T-helper 1 cell (primary cell): ENCODE measurements around the gene DEGS2.

Source experiments
- DNase-seq, 5 donors: peaks; one replicate each; pipeline ENCODE4 v3.0.0-alpha.2; 2012 to 2020

Gene DEGS2

GRCh38 chr14:100147691-100148464 is 11.6 kb downstream of the DEGS2 start:
- DNase-seq: no peak

GRCh38 chr14:100147181-100147631 is 12.2 kb downstream of the DEGS2 start:
- peak; percentile 30 to 59 (median 51) for DNase-seq

- peak in 1 of 5 donors; percentile 24 for DNase-seq
These were observed 12.8 kb downstream of the DEGS2 start for GRCh38 chr14:100146531-100147091.

- DNase-seq: no peak
These were observed 13.6 kb downstream of the DEGS2 start for GRCh38 chr14:100145682-100146464.

GRCh38 chr14:100144996-100145646 is 14.3 kb downstream of the DEGS2 start:
- DNase-seq: no peak

- no peak for DNase-seq
These were observed 14.8 kb downstream of the DEGS2 start for GRCh38 chr14:100144645-100144995.

- no peak for DNase-seq
These were observed 15.5 kb downstream of the DEGS2 start for GRCh38 chr14:100143934-100144333.

GRCh38 chr14:100143523-100143922 is 15.9 kb downstream of the DEGS2 start:
- DNase-seq: no peak

GRCh38 chr14:100142073-100143040 is 17.1 kb downstream of the DEGS2 start:
- no peak for DNase-seq

GRCh38 chr14:100141098-100141497 is 18.3 kb downstream of the DEGS2 start:
- no peak for DNase-seq

GRCh38 chr14:100140452-100141078 is 18.9 kb downstream of the DEGS2 start:
- DNase-seq: no peak

GRCh38 chr14:100138955-100139354 is 20.5 kb downstream of the DEGS2 start:
- DNase-seq: no peak

GRCh38 chr14:100138082-100138787 is 21.2 kb downstream of the DEGS2 start:
- DNase-seq: no peak

- no peak for DNase-seq
These were observed 22.3 kb downstream of the DEGS2 start for GRCh38 chr14:100137173-100137572.

- no peak for DNase-seq
These were observed 23.7 kb downstream of the DEGS2 start for GRCh38 chr14:100135784-100136183.

- DNase-seq: no peak
These were observed 24.4 kb downstream of the DEGS2 start for GRCh38 chr14:100135073-100135472.

GRCh38 chr14:100134586-100134985 is 24.9 kb downstream of the DEGS2 start:
- no peak for DNase-seq

GRCh38 chr14:100132903-100133510 is 26.4 kb downstream of the DEGS2 start:
- DNase-seq: no peak

- DNase-seq: no peak
These were observed 27.1 kb downstream of the DEGS2 start for GRCh38 chr14:100132161-100132902.

GRCh38 chr14:100131181-100131580 is 28.3 kb downstream of the DEGS2 start:
- no peak for DNase-seq
